Ishikawa (cell line): ENCODE measurements around the gene MYCBPAP.

ENCODE experiments used
- CEBPB ChIP-seq: IDR thresholded peaks from 2 replicates; pipeline ENCODE4 v1.6.1; 2012
- CREB1 ChIP-seq: IDR thresholded peaks from 2 replicates; pipeline ENCODE4 v1.6.1; 2012; ENCODE audit warnings: low read depth
- FOXM1 ChIP-seq: IDR thresholded peaks from 2 replicates; pipeline ENCODE4 v1.6.1; 2012; ENCODE audit warnings: low read depth, borderline replicate concordance
- NFIC ChIP-seq: IDR thresholded peaks from 2 replicates; pipeline ENCODE4 v1.6.1; 2012
- TAF1 ChIP-seq: IDR thresholded peaks from 2 replicates; pipeline ENCODE4 v1.6.1; 2012; ENCODE audit warnings: low read depth, mild to moderate bottlenecking
- TEAD4 ChIP-seq: IDR thresholded peaks from 2 replicates; pipeline ENCODE4 v1.6.1; 2012
- ZBTB7A ChIP-seq: IDR thresholded peaks from 2 replicates; pipeline ENCODE4 v1.6.1; 2012; ENCODE audit warnings: low read depth
- TF ChIP-seq, protein P1 (sequence below): IDR thresholded peaks from 2 replicates; pipeline ENCODE4 v1.6.1; 2012
- TF ChIP-seq, protein P2 (sequence below): IDR thresholded peaks from 2 replicates; pipeline ENCODE4 v1.6.1; 2012; ENCODE audit warnings: low read depth, mild to moderate bottlenecking

DNA sequence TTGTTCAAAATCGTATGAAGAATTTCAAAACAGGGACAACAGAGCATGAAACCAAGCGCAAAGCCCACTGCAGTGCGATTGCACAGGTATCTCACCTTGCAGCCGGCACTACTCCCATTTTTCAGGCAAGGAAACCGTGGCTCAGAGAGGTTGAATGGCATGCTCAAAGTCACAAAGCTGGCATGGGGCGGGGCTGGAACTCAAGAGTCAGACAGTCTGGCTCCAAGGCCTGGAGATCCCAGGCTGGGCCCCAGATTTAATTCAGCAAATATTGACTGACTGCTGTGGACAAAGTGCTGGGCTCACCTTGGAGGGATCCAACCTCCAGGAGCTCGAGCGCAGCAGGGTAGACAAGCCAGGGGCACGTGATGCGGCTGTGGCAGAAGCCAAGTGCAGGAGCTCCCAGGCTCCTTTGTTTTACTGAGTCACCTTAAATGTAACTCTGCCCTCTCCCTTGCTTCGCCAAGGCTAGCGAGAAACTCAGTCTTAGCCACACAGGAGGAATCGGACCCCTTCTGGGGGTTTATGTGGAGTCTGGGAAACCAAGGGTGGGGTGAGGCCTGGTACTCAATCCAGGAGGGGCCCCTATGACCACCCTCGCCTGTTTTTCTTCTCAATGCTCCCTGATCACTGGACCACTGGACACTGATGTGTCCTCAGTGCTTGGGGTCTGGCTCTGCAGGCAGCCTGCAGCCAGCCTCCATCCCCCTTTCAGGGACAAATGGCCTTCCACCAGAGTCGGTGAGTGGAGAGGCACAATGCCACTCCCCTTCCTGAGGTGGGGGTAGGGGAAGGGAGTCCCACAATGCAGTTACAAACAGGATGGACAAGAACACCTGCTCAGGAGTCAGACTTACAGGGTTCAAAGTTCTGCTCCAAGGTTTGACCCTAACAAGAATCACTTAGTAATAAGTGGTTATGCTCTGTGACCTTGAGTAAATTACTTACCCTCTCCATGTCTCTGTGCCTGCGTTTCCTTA is 34.8 kb downstream of the MYCBPAP start:
- TF ChIP-seq FOXM1 = no peak
- TF ChIP-seq NFIC = no peak
- no peak for TF ChIP-seq CEBPB
- TF ChIP-seq ZBTB7A = no peak
- no peak for TF ChIP-seq TEAD4
- no peak; the same call in 1 of the 2 replicates for TF ChIP-seq CREB1
- no peak for TF ChIP-seq TAF1
- TF ChIP-seq, protein P1, sequence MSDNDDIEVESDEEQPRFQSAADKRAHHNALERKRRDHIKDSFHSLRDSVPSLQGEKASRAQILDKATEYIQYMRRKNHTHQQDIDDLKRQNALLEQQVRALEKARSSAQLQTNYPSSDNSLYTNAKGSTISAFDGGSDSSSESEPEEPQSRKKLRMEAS = no peak
- TF ChIP-seq, protein P2, sequence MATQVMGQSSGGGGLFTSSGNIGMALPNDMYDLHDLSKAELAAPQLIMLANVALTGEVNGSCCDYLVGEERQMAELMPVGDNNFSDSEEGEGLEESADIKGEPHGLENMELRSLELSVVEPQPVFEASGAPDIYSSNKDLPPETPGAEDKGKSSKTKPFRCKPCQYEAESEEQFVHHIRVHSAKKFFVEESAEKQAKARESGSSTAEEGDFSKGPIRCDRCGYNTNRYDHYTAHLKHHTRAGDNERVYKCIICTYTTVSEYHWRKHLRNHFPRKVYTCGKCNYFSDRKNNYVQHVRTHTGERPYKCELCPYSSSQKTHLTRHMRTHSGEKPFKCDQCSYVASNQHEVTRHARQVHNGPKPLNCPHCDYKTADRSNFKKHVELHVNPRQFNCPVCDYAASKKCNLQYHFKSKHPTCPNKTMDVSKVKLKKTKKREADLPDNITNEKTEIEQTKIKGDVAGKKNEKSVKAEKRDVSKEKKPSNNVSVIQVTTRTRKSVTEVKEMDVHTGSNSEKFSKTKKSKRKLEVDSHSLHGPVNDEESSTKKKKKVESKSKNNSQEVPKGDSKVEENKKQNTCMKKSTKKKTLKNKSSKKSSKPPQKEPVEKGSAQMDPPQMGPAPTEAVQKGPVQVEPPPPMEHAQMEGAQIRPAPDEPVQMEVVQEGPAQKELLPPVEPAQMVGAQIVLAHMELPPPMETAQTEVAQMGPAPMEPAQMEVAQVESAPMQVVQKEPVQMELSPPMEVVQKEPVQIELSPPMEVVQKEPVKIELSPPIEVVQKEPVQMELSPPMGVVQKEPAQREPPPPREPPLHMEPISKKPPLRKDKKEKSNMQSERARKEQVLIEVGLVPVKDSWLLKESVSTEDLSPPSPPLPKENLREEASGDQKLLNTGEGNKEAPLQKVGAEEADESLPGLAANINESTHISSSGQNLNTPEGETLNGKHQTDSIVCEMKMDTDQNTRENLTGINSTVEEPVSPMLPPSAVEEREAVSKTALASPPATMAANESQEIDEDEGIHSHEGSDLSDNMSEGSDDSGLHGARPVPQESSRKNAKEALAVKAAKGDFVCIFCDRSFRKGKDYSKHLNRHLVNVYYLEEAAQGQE = no peak
